Body of pancreas (tissue), 4 donors: Measurements from ENCODE around the gene PGAP1.

ENCODE experiments used
- CTCF ChIP-seq, 7 experiments: fragments of 450-650 bp in 4 of 7; fragments of 200-600 bp in 3 of 7; sonication (generic) in 3 of 7; IDR thresholded peaks; one replicate each; pipeline ENCODE4 v1.5.1; 2016 to 2019; ENCODE audit warnings: antibody characterized with exemption in 7 of 7
- POLR2A ChIP-seq, 3 donors: fragments of 450-650 bp; IDR thresholded peaks; one replicate each; pipeline ENCODE4 v1.6.1; 2016; ENCODE audit warnings: antibody characterized with exemption in 3 of 3, mild to moderate bottlenecking in 2 of 3

- TF ChIP-seq CTCF (IDR thresholded peaks at IDR 0.05) (no peak), POLR2A (IDR thresholded peaks at IDR 0.05) (no peak)
These were observed 124.7 kb downstream of the PGAP1 start for GRCh38 chr2:196801674-196802261.
